Measurements from ENCODE around the gene PRXL2C. TPM values are rescaled to one million over a fixed set of nuclear protein-coding genes. Genes with fewer than 3 reads are reported as not detected.

Gene PRXL2C
- total and polyA plus RNA-seq, 2 of the 13 experiments (the other 11 are each of a cell fraction or from before 2014, with no cell fraction given): 11.0 to 13.2 TPM

DNA sequence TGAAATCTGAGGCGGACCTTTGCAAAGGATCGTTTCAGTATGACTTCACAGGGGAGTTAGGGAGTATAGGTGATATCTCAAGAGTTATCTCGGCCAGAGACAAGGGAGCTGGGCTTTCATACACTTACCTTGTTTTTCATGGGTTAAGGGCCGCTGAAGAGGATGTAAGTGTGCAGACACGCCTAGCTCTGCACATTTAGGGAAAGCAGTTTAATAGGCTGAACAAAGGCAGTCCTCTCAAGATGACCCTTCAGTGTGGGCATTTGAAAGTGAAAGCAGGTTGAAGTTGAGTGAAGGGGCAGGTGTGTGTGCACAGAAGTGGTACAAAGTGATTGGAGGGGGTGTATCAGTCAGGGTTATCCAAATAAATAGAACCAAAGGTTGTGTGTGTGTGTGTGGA lies 33.1 kb upstream of the PRXL2C start:
- in situ Hi-C loops (cut with HindIII; ENCODE audit: extremely low pct_ligation_motif_present, low pct_unique_long_range_greater_than_20kb): no loop called here

More for the DNA sequence above, 33.1 kb upstream of the PRXL2C start:
- POLR2A ChIA-PET: no interaction called here
- DNase-seq (ENCODE audit: low spot score) (no peak), ATAC-seq (peak; percentile 64), FAIRE-seq (no peak)
- Histone ChIP-seq H3K4me2 (ENCODE audit: low read depth, low read length) (peak overlapping the region; percentile 77), H3K27ac (ENCODE audit: extremely low read length, insufficient read depth, low read length) (no peak overlapping the region), H3K79me2 (ENCODE audit: insufficient read depth, low read length) (no peaks in the 10 kb centered on the region), H3K4me3 (replicated peaks in 1 of 3; ENCODE audit: insufficient read depth in 1 of 3, low read depth in 2 of 3, low read length in 3 of 3) (peak overlapping the region; percentile 24 to 42 (median 35); a peak in 3 of 6 replicates), H3K9me3 (ENCODE audit: low read length) (no peaks in the 10 kb centered on the region), H2AFZ (ENCODE audit: low read length) (peak overlapping the region; percentile 76), H3K9ac (ENCODE audit: insufficient read depth, low read depth, low read length) (no peak overlapping the region), H4K20me1 (ENCODE audit: insufficient read depth, low read length) (no peaks in the 10 kb centered on the region), H3K36me3 (replicated peaks in 1 of 2; ENCODE audit: control insufficient read depth in 1 of 2, insufficient read depth in 2 of 2, low read length in 2 of 2) (no peaks in the 10 kb centered on the region), H3K4me1 (ENCODE audit: insufficient read depth, low read length) (peaks cover 22% of the 10 kb centered on the region), H3K27me3 (ENCODE audit: control insufficient read depth in 1 of 2, insufficient read depth in 2 of 2, low read length in 2 of 2) (no peaks in the 10 kb centered on the region)
- intact Hi-C loops (cut with micrococcal nuclease; ENCODE audit: unreplicated experiment): no loop called here
- WGBS (ENCODE audit: low lambda C conversion rate): 21% methylated on average over 5 of the region's 5 CpGs
- TF ChIP-seq ZNF460 (CRISPR knock-in tag; IDR thresholded peaks at IDR 0.05; ENCODE audit: borderline replicate concordance) (no peak), HOXA5 (CRISPR knock-in tag; IDR thresholded peaks at IDR 0.05) (no peak), ZNF788 (CRISPR knock-in tag; IDR thresholded peaks at IDR 0.05; ENCODE audit: borderline replicate concordance) (no peak), HHEX (CRISPR knock-in tag; IDR thresholded peaks at IDR 0.05) (no peak), CC2D1A (CRISPR knock-in tag; IDR thresholded peaks at IDR 0.05) (no peak), ZNF207 (IDR thresholded peaks at IDR 0.05; ENCODE audit: borderline replicate concordance) (no peak), ZNF230 (CRISPR knock-in tag; IDR thresholded peaks at IDR 0.05) (no peak), ZNF816 (CRISPR knock-in tag; IDR thresholded peaks at IDR 0.05; ENCODE audit: borderline replicate concordance) (no peak), ZNF746 (CRISPR knock-in tag; IDR thresholded peaks at IDR 0.05) (no peak), NFE2L2 (IDR thresholded peaks at IDR 0.05; ENCODE audit: low read length) (no peak), ZNF678 (CRISPR knock-in tag; IDR thresholded peaks at IDR 0.05) (no peak)
- TF ChIP-seq, protein P1, sequence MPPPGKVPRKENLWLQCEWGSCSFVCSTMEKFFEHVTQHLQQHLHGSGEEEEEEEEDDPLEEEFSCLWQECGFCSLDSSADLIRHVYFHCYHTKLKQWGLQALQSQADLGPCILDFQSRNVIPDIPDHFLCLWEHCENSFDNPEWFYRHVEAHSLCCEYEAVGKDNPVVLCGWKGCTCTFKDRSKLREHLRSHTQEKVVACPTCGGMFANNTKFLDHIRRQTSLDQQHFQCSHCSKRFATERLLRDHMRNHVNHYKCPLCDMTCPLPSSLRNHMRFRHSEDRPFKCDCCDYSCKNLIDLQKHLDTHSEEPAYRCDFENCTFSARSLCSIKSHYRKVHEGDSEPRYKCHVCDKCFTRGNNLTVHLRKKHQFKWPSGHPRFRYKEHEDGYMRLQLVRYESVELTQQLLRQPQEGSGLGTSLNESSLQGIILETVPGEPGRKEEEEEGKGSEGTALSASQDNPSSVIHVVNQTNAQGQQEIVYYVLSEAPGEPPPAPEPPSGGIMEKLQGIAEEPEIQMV (CRISPR knock-in tag; IDR thresholded peaks at IDR 0.05; ENCODE audit: low read depth): no peak
- TF ChIP-seq, protein P2, sequence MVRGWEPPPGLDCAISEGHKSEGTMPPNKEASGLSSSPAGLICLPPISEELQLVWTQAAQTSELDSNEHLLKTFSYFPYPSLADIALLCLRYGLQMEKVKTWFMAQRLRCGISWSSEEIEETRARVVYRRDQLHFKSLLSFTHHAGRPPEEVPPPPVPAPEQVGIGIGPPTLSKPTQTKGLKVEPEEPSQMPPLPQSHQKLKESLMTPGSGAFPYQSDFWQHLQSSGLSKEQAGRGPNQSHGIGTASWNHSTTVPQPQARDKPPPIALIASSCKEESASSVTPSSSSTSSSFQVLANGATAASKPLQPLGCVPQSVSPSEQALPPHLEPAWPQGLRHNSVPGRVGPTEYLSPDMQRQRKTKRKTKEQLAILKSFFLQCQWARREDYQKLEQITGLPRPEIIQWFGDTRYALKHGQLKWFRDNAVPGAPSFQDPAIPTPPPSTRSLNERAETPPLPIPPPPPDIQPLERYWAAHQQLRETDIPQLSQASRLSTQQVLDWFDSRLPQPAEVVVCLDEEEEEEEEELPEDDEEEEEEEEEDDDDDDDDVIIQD (CRISPR knock-in tag; IDR thresholded peaks at IDR 0.05; ENCODE audit: low read depth): no peak
- TF ChIP-seq, protein P3, sequence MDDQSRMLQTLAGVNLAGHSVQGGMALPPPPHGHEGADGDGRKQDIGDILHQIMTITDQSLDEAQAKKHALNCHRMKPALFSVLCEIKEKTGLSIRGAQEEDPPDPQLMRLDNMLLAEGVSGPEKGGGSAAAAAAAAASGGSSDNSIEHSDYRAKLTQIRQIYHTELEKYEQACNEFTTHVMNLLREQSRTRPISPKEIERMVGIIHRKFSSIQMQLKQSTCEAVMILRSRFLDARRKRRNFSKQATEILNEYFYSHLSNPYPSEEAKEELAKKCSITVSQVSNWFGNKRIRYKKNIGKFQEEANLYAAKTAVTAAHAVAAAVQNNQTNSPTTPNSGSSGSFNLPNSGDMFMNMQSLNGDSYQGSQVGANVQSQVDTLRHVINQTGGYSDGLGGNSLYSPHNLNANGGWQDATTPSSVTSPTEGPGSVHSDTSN (CRISPR knock-in tag; IDR thresholded peaks at IDR 0.05; ENCODE audit: borderline replicate concordance): no peak
- TF ChIP-seq, protein P4, sequence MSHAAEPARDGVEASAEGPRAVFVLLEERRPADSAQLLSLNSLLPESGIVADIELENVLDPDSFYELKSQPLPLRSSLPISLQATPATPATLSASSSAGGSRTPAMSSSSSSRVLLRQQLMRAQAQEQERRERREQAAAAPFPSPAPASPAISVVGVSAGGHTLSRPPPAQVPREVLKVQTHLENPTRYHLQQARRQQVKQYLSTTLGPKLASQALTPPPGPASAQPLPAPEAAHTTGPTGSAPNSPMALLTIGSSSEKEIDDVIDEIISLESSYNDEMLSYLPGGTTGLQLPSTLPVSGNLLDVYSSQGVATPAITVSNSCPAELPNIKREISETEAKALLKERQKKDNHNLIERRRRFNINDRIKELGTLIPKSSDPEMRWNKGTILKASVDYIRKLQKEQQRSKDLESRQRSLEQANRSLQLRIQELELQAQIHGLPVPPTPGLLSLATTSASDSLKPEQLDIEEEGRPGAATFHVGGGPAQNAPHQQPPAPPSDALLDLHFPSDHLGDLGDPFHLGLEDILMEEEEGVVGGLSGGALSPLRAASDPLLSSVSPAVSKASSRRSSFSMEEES (CRISPR knock-in tag; IDR thresholded peaks at IDR 0.05): no peak
- TF ChIP-seq, protein P5, sequence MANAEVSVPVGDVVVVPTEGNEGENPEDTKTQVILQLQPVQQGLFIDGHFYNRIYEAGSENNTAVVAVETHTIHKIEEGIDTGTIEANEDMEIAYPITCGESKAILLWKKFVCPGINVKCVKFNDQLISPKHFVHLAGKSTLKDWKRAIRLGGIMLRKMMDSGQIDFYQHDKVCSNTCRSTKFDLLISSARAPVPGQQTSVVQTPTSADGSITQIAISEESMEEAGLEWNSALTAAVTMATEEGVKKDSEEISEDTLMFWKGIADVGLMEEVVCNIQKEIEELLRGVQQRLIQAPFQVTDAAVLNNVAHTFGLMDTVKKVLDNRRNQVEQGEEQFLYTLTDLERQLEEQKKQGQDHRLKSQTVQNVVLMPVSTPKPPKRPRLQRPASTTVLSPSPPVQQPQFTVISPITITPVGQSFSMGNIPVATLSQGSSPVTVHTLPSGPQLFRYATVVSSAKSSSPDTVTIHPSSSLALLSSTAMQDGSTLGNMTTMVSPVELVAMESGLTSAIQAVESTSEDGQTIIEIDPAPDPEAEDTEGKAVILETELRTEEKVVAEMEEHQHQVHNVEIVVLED (CRISPR knock-in tag; IDR thresholded peaks at IDR 0.05; ENCODE audit: borderline replicate concordance): no peak
- CTCF ChIA-PET (ENCODE audit: low intra/inter-chr PET ratio, low total read pairs): no interaction called here
- BruUV-seq (replicated peaks): no TSS peak
